ENCODE results near the gene LCE6A.

Gene LCE6A

GRCh38 chr1:152858062-152858461 is 15.4 kb downstream of the LCE6A start:
- TF ChIP-seq, protein P1, sequence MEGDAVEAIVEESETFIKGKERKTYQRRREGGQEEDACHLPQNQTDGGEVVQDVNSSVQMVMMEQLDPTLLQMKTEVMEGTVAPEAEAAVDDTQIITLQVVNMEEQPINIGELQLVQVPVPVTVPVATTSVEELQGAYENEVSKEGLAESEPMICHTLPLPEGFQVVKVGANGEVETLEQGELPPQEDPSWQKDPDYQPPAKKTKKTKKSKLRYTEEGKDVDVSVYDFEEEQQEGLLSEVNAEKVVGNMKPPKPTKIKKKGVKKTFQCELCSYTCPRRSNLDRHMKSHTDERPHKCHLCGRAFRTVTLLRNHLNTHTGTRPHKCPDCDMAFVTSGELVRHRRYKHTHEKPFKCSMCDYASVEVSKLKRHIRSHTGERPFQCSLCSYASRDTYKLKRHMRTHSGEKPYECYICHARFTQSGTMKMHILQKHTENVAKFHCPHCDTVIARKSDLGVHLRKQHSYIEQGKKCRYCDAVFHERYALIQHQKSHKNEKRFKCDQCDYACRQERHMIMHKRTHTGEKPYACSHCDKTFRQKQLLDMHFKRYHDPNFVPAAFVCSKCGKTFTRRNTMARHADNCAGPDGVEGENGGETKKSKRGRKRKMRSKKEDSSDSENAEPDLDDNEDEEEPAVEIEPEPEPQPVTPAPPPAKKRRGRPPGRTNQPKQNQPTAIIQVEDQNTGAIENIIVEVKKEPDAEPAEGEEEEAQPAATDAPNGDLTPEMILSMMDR (conservative IDR thresholded peaks at IDR 0.05; ENCODE audit: control insufficient read depth, insufficient read depth, low read depth, low read length), result no peak
- H3K4me3 ChIP-seq (ENCODE audit: control insufficient read depth, low read depth, low read length), result no peak overlapping the region
- no peak for DNase-seq (ENCODE audit: low read depth)

DNA sequence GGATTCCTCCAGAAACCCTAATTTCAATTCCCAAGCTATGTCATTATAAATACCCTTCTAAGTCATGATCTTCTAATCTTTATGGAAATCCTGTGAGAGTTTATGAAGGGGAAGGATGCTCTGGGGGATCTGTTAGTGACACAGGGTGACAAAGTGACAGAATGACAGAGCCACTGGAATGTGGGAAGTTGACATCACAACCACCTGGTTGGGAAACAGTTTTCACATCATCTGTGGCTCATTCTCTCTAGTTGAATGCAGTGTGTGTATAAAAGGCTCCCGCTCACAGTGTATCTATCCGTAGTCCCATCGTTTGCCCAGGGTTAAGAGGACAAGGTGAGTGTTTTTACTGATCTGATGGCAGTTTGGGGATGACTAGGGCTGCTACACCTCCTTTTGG is 17.0 kb downstream of the LCE6A start, which contains the start of gene LCE7A:
LCE7A (plus strand) TSS at position 301 of the 400 bp plus-strand sequence. CDS start 702 bp downstream, outside the sequence.
- no peak for DNase-seq (ENCODE audit: low read depth)
- TF ChIP-seq, protein P1 (conservative IDR thresholded peaks at IDR 0.05; ENCODE audit: control insufficient read depth, insufficient read depth, low read depth, low read length), result no peak
- H3K4me3 ChIP-seq (ENCODE audit: control insufficient read depth, low read depth, low read length), result no peak within 1 kb of the TSS

DNA sequence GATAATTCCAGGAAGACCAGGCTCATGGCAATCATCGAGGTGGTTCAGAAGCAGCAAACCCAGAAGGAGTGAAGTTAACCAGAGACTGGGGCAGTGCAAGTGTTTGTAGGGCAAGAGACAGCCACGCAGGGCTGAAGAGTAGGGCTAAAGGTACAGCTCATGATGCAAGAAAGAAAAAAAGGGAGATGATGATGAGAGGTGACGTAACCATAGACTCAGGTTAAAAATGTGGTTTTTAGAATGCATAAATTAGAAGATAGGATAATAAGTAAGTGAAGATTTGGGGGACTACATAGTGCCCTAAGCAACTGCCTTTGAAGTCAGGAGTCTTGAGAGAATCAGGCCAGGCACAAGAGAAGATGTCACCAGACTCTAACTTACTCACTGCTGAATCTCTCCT is 17.5 kb downstream of the LCE6A start:
- no peak overlapping the region for H3K4me3 ChIP-seq (ENCODE audit: control insufficient read depth, low read depth, low read length)
- DNase-seq (ENCODE audit: low read depth), result no peak
- TF ChIP-seq, protein P1 (conservative IDR thresholded peaks at IDR 0.05; ENCODE audit: control insufficient read depth, insufficient read depth, low read depth, low read length), result no peak

DNA sequence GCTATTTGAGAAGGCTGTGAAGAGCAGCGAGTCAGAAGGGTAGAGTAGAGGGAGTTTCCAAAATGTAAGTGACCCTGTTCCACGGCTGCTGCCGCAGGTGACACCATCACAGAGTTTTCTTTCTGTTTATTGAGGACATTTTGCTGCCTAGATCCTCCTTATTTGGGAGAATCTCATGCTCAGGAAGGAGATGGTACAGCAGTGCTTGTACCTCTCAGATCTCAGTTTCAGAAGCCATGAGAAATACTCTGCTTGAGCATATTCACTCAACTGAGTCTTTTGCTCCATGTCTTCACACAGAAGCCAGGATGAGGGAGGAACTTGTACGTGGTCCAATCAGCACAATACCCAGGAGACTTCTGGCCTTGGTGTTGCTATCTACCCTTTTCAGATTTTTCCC is 18.7 kb downstream of the LCE6A start:
- TF ChIP-seq, protein P1 (conservative IDR thresholded peaks at IDR 0.05; ENCODE audit: control insufficient read depth, insufficient read depth, low read depth, low read length), result no peak
- H3K4me3 ChIP-seq (ENCODE audit: control insufficient read depth, low read depth, low read length), result no peak overlapping the region
- DNase-seq (ENCODE audit: low read depth), result no peak

DNA sequence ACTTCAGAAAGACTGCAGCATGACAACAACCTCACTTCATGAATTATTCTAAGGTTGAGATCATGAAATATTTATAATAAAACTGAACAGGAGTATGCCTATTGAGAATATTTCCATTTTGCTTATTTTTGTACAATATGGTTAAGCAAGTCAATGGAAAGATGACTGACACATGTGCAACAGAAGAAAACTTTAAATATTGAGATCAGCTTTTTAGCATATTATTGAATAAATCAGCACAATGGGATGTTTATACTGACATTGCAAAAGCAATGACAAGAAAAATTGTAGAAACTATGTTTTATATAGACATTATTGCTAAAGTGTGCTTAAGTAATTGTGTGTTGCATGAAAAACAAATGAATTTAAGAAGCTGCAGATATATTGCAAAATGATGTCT is 21.8 kb downstream of the LCE6A start:
- DNase-seq (ENCODE audit: low read depth), result no peak
- no peak overlapping the region for H3K4me3 ChIP-seq (ENCODE audit: control insufficient read depth, low read depth, low read length)
- TF ChIP-seq, protein P1 (conservative IDR thresholded peaks at IDR 0.05; ENCODE audit: control insufficient read depth, insufficient read depth, low read depth, low read length), result no peak

DNA sequence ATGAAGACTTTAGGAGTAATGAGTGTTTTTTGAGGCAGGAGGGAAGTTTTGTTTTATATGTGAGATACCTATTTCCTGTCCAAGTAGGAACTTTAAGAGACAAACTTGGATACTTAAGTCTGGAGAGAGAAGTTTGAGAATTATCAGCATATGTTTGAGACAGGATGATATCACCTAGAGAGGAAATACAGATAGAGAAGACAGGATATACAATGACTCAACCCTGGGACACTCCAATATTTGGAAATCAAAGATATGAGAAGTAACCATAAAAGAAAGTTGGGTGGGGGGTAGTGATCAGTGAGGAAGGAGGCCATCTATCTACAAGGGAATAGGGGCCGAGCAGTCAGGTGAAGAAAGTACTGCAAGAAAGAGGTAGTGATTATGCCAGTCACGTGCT is 23.7 kb downstream of the LCE6A start:
- no peak overlapping the region for H3K4me3 ChIP-seq (ENCODE audit: control insufficient read depth, low read depth, low read length)
- TF ChIP-seq, protein P1 (conservative IDR thresholded peaks at IDR 0.05; ENCODE audit: control insufficient read depth, insufficient read depth, low read depth, low read length), result no peak
- no peak for DNase-seq (ENCODE audit: low read depth)

Measured in fibroblast of mammary gland (primary cell).